Spinal cord (tissue), 10 donors: Measurements from ENCODE around the gene SCN9A. TPM values are rescaled to one million over a fixed set of nuclear protein-coding genes. Genes with fewer than 3 reads are reported as not detected.
A peak's percentile ranks its signal among the peaks of the same experiment; 100 is the strongest.

Experiments
- DNase-seq, 6 donors: peaks; one replicate each; pipeline versions ENCODE4 v3.0.0 to v3.0.0-alpha.2; 2013 to 2015; ENCODE audit warnings: low spot score in 6 of 6, low read depth in 4 of 6
- H3K27ac ChIP-seq: one replicate; pipeline ENCODE4 v1.5.1; 2013; ENCODE audit warnings: low read depth, low read length, control low read depth
- H3K27me3 ChIP-seq: one replicate; pipeline ENCODE4 v1.6.1; 2013; ENCODE audit warnings: low read length; ENCODE audit not compliant: control insufficient read depth, insufficient read depth
- H3K36me3 ChIP-seq: one replicate; pipeline ENCODE4 v1.6.1; 2013; ENCODE audit warnings: low read length; ENCODE audit not compliant: control insufficient read depth, insufficient read depth
- H3K4me1 ChIP-seq: one replicate; pipeline ENCODE4 v1.6.1; 2013; ENCODE audit warnings: low read length; ENCODE audit not compliant: control insufficient read depth, insufficient read depth
- H3K4me3 ChIP-seq: one replicate; pipeline ENCODE4 v1.5.1; 2013; ENCODE audit warnings: low read depth, low read length, control low read depth
- H3K9me3 ChIP-seq: one replicate; pipeline ENCODE4 v1.6.1; 2013; ENCODE audit warnings: low read length; ENCODE audit not compliant: control insufficient read depth, insufficient read depth
- WGBS: methylation state at CpG from one replicate; pipeline ENCODE4 v1.1.5; 2013; ENCODE audit warnings: missing lambda C conversion rate; ENCODE audit not compliant: insufficient coverage; 5-methylcytosine and 5-hydroxymethylcytosine counted together
- polyA plus RNA-seq, 2 donors: library from polyadenylated mRNA; unstranded; fragments of 120-200 nt; gene quantifications; one replicate each; pipeline ENCODE4 v1.2.1, GENCODE V29; 2013; ENCODE audit not compliant: insufficient read length in 2 of 2
- total RNA-seq, 2 donors: library from RNA; depleted of rRNA in 1 of 2; stranded (reverse); fragments of 120-200 nt in 1 of 2; fragments of >200 nt in 1 of 2; gene quantifications; one replicate each; pipeline versions ENCODE4 v1.2.3 to v1.2.4, GENCODE V29; 2013 to 2014
- donor health status: healthy.

SCN9A gene
- total and polyA plus RNA-seq, 4 donors, result 17.6 to 94.9 (median 18.2) TPM

- H3K9me3 ChIP-seq, result no peaks in the 10 kb centered on the region
- no peak overlapping the region for H3K27ac ChIP-seq
- no peak overlapping the region for H3K4me3 ChIP-seq
- WGBS, result no CpG with 5 or more reads among the region's 3 CpGs
- H3K27me3 ChIP-seq, result no peaks in the 10 kb centered on the region
- no peaks in the 10 kb centered on the region for H3K36me3 ChIP-seq
- peak in 1 of 6 donors; percentile 69 for DNase-seq
- peaks cover 3% of the 10 kb centered on the region for H3K4me1 ChIP-seq
Measured at GRCh38 chr2:166179201-166179600, 196.5 kb downstream of the SCN9A start.

GRCh38 chr2:166173263-166173662 is 202.5 kb downstream of the SCN9A start:
- no peak for DNase-seq
- no peaks in the 10 kb centered on the region for H3K9me3 ChIP-seq
- H3K27me3 ChIP-seq, result no peaks in the 10 kb centered on the region
- H3K27ac ChIP-seq, result no peak overlapping the region
- 100% methylated on average over 2 of the region's 2 CpGs for WGBS
- H3K4me1 ChIP-seq, result peaks cover 3% of the 10 kb centered on the region
- H3K36me3 ChIP-seq, result no peaks in the 10 kb centered on the region
- no peak overlapping the region for H3K4me3 ChIP-seq

GRCh38 chr2:166171216-166171615 is 204.5 kb downstream of the SCN9A start:
- Histone ChIP-seq H3K9me3 (no peaks in the 10 kb centered on the region), H3K36me3 (no peaks in the 10 kb centered on the region), H3K4me3 (no peak overlapping the region), H3K27me3 (no peaks in the 10 kb centered on the region), H3K4me1 (no peaks in the 10 kb centered on the region), H3K27ac (no peak overlapping the region)
- peak in 1 of 6 donors; percentile 22 for DNase-seq
- no CpG with 5 or more reads among the region's 3 CpGs for WGBS

GRCh38 chr2:166170356-166170755 is 205.4 kb downstream of the SCN9A start:
- no peaks in the 10 kb centered on the region for H3K4me1 ChIP-seq
- H3K27ac ChIP-seq, result no peak overlapping the region
- no peak for DNase-seq
- no peak overlapping the region for H3K4me3 ChIP-seq
- WGBS, result 100% methylated on average over 1 of the region's 2 CpGs
- no peaks in the 10 kb centered on the region for H3K9me3 ChIP-seq
- no peaks in the 10 kb centered on the region for H3K36me3 ChIP-seq
- no peaks in the 10 kb centered on the region for H3K27me3 ChIP-seq

GRCh38 chr2:166167449-166167848 is 208.3 kb downstream of the SCN9A start:
- H3K4me1 ChIP-seq, result no peaks in the 10 kb centered on the region
- no peak overlapping the region for H3K4me3 ChIP-seq
- DNase-seq, result no peak
- no peaks in the 10 kb centered on the region for H3K27me3 ChIP-seq
- H3K36me3 ChIP-seq, result no peaks in the 10 kb centered on the region
- WGBS, result no CpG with 5 or more reads among the region's 2 CpGs
- no peak overlapping the region for H3K27ac ChIP-seq
- no peaks in the 10 kb centered on the region for H3K9me3 ChIP-seq

GRCh38 chr2:166163775-166164174 is 212.0 kb downstream of the SCN9A start:
- H3K27me3 ChIP-seq, result no peaks in the 10 kb centered on the region

GRCh38 chr2:166158546-166158945 is 217.2 kb downstream of the SCN9A start:
- Histone ChIP-seq H3K4me1 (no peaks in the 10 kb centered on the region), H3K27ac (no peak overlapping the region), H3K36me3 (no peaks in the 10 kb centered on the region), H3K27me3 (no peaks in the 10 kb centered on the region), H3K9me3 (no peaks in the 10 kb centered on the region), H3K4me3 (no peak overlapping the region)
- no peak for DNase-seq
- WGBS, result 100% methylated on average over 1 of the region's 2 CpGs

More at GRCh38 chr2:166163775-166164174, 212.0 kb downstream of the SCN9A start:
- Histone ChIP-seq H3K27ac (no peak overlapping the region), H3K4me3 (no peak overlapping the region), H3K4me1 (no peaks in the 10 kb centered on the region), H3K36me3 (no peaks in the 10 kb centered on the region), H3K9me3 (no peaks in the 10 kb centered on the region)
- no peak for DNase-seq
- no CpG with 5 or more reads among the region's 2 CpGs for WGBS

- H3K36me3 ChIP-seq, result no peaks in the 10 kb centered on the region
- H3K4me3 ChIP-seq, result no peak overlapping the region
- H3K27me3 ChIP-seq, result no peaks in the 10 kb centered on the region
- no peak for DNase-seq
- H3K4me1 ChIP-seq, result no peaks in the 10 kb centered on the region
- no peak overlapping the region for H3K27ac ChIP-seq
- H3K9me3 ChIP-seq, result no peaks in the 10 kb centered on the region
- WGBS, result 83% methylated on average over 1 of the region's 2 CpGs
Measured at GRCh38 chr2:166157578-166157977, 218.2 kb downstream of the SCN9A start.

- Histone ChIP-seq H3K36me3 (no peaks in the 10 kb centered on the region), H3K27me3 (no peaks in the 10 kb centered on the region), H3K4me1 (no peaks in the 10 kb centered on the region), H3K27ac (no peak overlapping the region), H3K4me3 (no peak overlapping the region), H3K9me3 (no peaks in the 10 kb centered on the region)
- no CpG with 5 or more reads among the region's 3 CpGs for WGBS
- no peak for DNase-seq
Measured at GRCh38 chr2:166156985-166157490, 218.7 kb downstream of the SCN9A start.

GRCh38 chr2:166155589-166155988 is 220.2 kb downstream of the SCN9A start:
- DNase-seq, result no peak
- H3K27ac ChIP-seq, result no peak overlapping the region
- no peaks in the 10 kb centered on the region for H3K9me3 ChIP-seq
- H3K27me3 ChIP-seq, result no peaks in the 10 kb centered on the region
- no peak overlapping the region for H3K4me3 ChIP-seq
- no peaks in the 10 kb centered on the region for H3K4me1 ChIP-seq
- no peaks in the 10 kb centered on the region for H3K36me3 ChIP-seq
- WGBS, result 100% methylated on average over 1 of the region's 2 CpGs
